H9 (cell line): ENCODE data around the gene IPO13. TPM values are rescaled to one million over a fixed set of nuclear protein-coding genes. Genes with fewer than 3 reads are reported as not detected.

ENCODE experiments used
- DNase-seq: peaks from one replicate; pipeline ENCODE4 v3.0.0-alpha.2; 2017
- H2AFZ ChIP-seq: one replicate; pipeline ENCODE4 v1.6.1; 2013; ENCODE audit warnings: mild to moderate bottlenecking, low read length, control low read depth, moderate library complexity
- H2AK5ac ChIP-seq: 2 replicates; pipeline ENCODE4 v1.6.1; 2013; ENCODE audit warnings: low read length, control low read depth, mixed read lengths; ENCODE audit not compliant: insufficient read length
- H2BK120ac ChIP-seq: one replicate; pipeline ENCODE4 v1.6.1; 2013; ENCODE audit warnings: low read depth, mild to moderate bottlenecking, low read length, control low read depth, inconsistent platforms; ENCODE audit not compliant: poor library complexity, severe bottlenecking
- H2BK12ac ChIP-seq: 2 replicates; pipeline ENCODE4 v1.6.1; 2013; ENCODE audit warnings: low read length, control low read depth, mixed read lengths, low read depth; ENCODE audit not compliant: insufficient read length
- H2BK15ac ChIP-seq: 2 replicates; pipeline ENCODE4 v1.6.1; 2013; ENCODE audit warnings: low read depth, low read length, control low read depth
- H2BK20ac ChIP-seq: one replicate; pipeline ENCODE4 v1.6.1; 2013; ENCODE audit warnings: low read depth, mild to moderate bottlenecking, low read length, control low read depth, inconsistent platforms; ENCODE audit not compliant: poor library complexity, severe bottlenecking
- H2BK5ac ChIP-seq: 2 replicates; pipeline ENCODE4 v1.6.1; 2013; ENCODE audit warnings: low read length, control low read depth, mixed read lengths; ENCODE audit not compliant: insufficient read length
- H3K14ac ChIP-seq: 2 replicates; pipeline ENCODE4 v1.6.1; 2013; ENCODE audit warnings: low read length, control low read depth; ENCODE audit not compliant: insufficient read depth
- H3K18ac ChIP-seq: 2 replicates; pipeline ENCODE4 v1.6.1; 2013; ENCODE audit warnings: low read depth, mild to moderate bottlenecking, mixed read lengths, low read length, control low read depth; ENCODE audit not compliant: insufficient read length
- H3K23ac ChIP-seq: 2 replicates; pipeline ENCODE4 v1.6.1; 2013; ENCODE audit warnings: low read length, control low read depth, mixed read lengths, low read depth; ENCODE audit not compliant: insufficient read length
- H3K23me2 ChIP-seq: 2 replicates; pipeline ENCODE4 v1.6.1; 2013; ENCODE audit warnings: low read depth, mild to moderate bottlenecking, mixed read lengths, low read length, control low read depth; ENCODE audit not compliant: insufficient read length, poor library complexity, severe bottlenecking
- H3K27ac ChIP-seq: 2 replicates; pipeline ENCODE4 v1.5.1; 2013; ENCODE audit warnings: low read length, control low read depth, mixed read lengths, low read depth; ENCODE audit not compliant: insufficient read length
- H3K27me3 ChIP-seq: 2 replicates; pipeline ENCODE4 v1.6.1; 2013; ENCODE audit warnings: low read length, control low read depth, inconsistent platforms; ENCODE audit not compliant: insufficient read depth
- H3K4ac ChIP-seq: 2 replicates; pipeline ENCODE4 v1.6.1; 2013; ENCODE audit warnings: low read depth, mild to moderate bottlenecking, control low read depth, inconsistent platforms, low read length, moderate library complexity
- H3K4me1 ChIP-seq: 2 replicates; pipeline ENCODE4 v1.6.1; 2013; ENCODE audit warnings: low read length, control low read depth, inconsistent platforms; ENCODE audit not compliant: insufficient read depth
- H3K4me2 ChIP-seq: 2 replicates; pipeline ENCODE4 v1.6.1; 2013; ENCODE audit warnings: low read length, control low read depth, mixed read lengths; ENCODE audit not compliant: insufficient read length, insufficient read depth
- H3K56ac ChIP-seq: 2 replicates; pipeline ENCODE4 v1.6.1; 2013; ENCODE audit warnings: low read depth, mild to moderate bottlenecking, mixed read lengths, low read length, control low read depth; ENCODE audit not compliant: insufficient read length
- H3K79me1 ChIP-seq: 2 replicates; pipeline ENCODE4 v1.6.1; 2013; ENCODE audit warnings: low read depth, mild to moderate bottlenecking, moderate library complexity, low read length, control low read depth, inconsistent platforms; ENCODE audit not compliant: insufficient read depth, poor library complexity, severe bottlenecking
- H3K79me2 ChIP-seq: 2 replicates; pipeline ENCODE4 v1.6.1; 2013; ENCODE audit warnings: low read length, control low read depth, inconsistent platforms; ENCODE audit not compliant: insufficient read depth
- H3K9ac ChIP-seq: 2 replicates; pipeline ENCODE4 v1.6.1; 2013; ENCODE audit warnings: low read length, control low read depth, mixed read lengths; ENCODE audit not compliant: insufficient read length; ENCODE audit errors: extremely low read depth
- H3K9me3 ChIP-seq: one replicate; pipeline ENCODE4 v1.6.1; 2013; ENCODE audit warnings: low read depth, low read length, inconsistent platforms; ENCODE audit not compliant: control insufficient read depth
- H3T11ph ChIP-seq: one replicate; pipeline ENCODE4 v1.6.1; 2013; ENCODE audit warnings: mild to moderate bottlenecking, low read length, control low read depth, inconsistent platforms
- H4K20me1 ChIP-seq: one replicate; pipeline ENCODE4 v1.6.1; 2013; ENCODE audit not compliant: control insufficient read depth, insufficient read length, insufficient read depth
- H4K5ac ChIP-seq: 2 replicates; pipeline ENCODE4 v1.6.1; 2013; ENCODE audit warnings: low read depth, mild to moderate bottlenecking, mixed read lengths, low read length, control low read depth; ENCODE audit not compliant: insufficient read length
- H4K8ac ChIP-seq: replicated peaks from 2 replicates; pipeline ENCODE4 v1.6.1; 2013; ENCODE audit warnings: low read length, control low read depth, mixed read lengths, low read depth; ENCODE audit not compliant: insufficient read length
- H4K91ac ChIP-seq: 2 replicates; pipeline ENCODE4 v1.6.1; 2013; ENCODE audit warnings: low read depth, mild to moderate bottlenecking, moderate library complexity, mixed read lengths, low read length, control low read depth; ENCODE audit not compliant: insufficient read length
- H3K27ac Mint-ChIP-seq, 3 experiments: 2 replicates in 2 of 3; 3 replicates in 1 of 3; pipeline ENCODE4 v1.8.0; 2020 to 2021; ENCODE audit warnings: mixed read lengths in 3 of 3, mild to moderate bottlenecking in 1 of 3, moderate library complexity in 1 of 3
- H3K27me3 Mint-ChIP-seq: 2 replicates; pipeline ENCODE4 v1.8.0; 2021; ENCODE audit warnings: low read depth, mild to moderate bottlenecking, moderate library complexity, mixed read lengths
- H3K36me3 Mint-ChIP-seq, 3 experiments: 2 replicates in 2 of 3; 3 replicates in 1 of 3; pipeline ENCODE4 v1.8.0; 2020 to 2021; ENCODE audit warnings: low read depth in 3 of 3, mixed read lengths in 3 of 3; ENCODE audit not compliant: insufficient read depth in 1 of 3
- H3K4me1 Mint-ChIP-seq, 2 experiments: 2 replicates each; pipeline ENCODE4 v1.8.0; 2020; ENCODE audit warnings: mixed read lengths in 2 of 2
- H3K4me3 Mint-ChIP-seq, 2 experiments: 2 replicates in 1 of 2; 3 replicates in 1 of 2; pipeline ENCODE4 v1.8.0; 2020 to 2021; ENCODE audit warnings: mild to moderate bottlenecking in 2 of 2, mixed read lengths in 2 of 2, moderate library complexity in 1 of 2
- H3K9me3 Mint-ChIP-seq, 2 experiments: 2 replicates in 1 of 2; 3 replicates in 1 of 2; pipeline ENCODE4 v1.8.0; 2020; ENCODE audit warnings: mild to moderate bottlenecking in 2 of 2, mixed read lengths in 2 of 2, moderate library complexity in 1 of 2
- WGBS: extraction: QIAGEN DNeasy Blood & Tissue Kit; methylation state at CpG from one replicate; pipeline ENCODE4 v1.1.7; 2013; ENCODE audit warnings: missing lambda C conversion rate, low lambda C conversion rate, mixed read lengths; ENCODE audit not compliant: insufficient read length; ENCODE audit errors: extremely low coverage; 5-methylcytosine and 5-hydroxymethylcytosine counted together
- total RNA-seq: library from RNA; stranded (reverse); gene quantifications from 2 replicates; pipeline ENCODE4 v1.2.1, GENCODE V29; 2021
- TF ChIP-seq, protein P1 (sequence below): fragments of 200-600 bp; sonication (generic); conservative IDR thresholded peaks from 3 replicates; pipeline ENCODE4 v1.8.0; 2021; ENCODE audit warnings: antibody characterized with exemption, mild to moderate bottlenecking

The IPO13 gene
- total RNA-seq, 1 experiment from 2014 or later: 24.5 TPM

DNA sequence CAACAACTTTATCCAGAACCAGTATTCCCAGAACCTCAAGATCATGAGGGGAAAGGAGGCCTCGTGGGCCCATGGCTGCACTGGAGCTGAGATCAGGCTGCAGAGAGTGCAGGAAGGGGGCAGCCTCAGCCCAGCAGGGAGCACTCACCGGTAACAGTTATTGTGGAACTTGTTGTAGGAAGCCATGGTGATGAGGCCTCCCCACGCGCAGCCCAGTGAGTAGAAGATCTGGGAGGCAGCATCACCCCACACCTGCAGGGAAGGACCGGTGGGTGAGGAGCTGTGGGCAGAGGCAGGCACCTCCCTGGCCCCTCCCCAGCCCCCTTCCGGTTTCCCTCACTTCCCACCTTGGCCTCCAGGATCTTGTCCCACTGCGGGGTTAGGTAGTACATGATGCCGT lies 55.4 kb downstream of the IPO13 start:
- Histone ChIP-seq H2AK5ac (no peak overlapping the region), H2BK20ac (no peak overlapping the region), H2BK120ac (no peak overlapping the region), H3K4ac (no peak overlapping the region), H3K9me3 (no peaks in the 10 kb centered on the region), H4K20me1 (no peaks in the 10 kb centered on the region), H2BK5ac (no peak overlapping the region), H4K8ac (no peak overlapping the region), H3K27me3 (no peaks in the 10 kb centered on the region), H3T11ph (no peak overlapping the region), H3K79me1 (no peaks in the 10 kb centered on the region), H3K27ac (no peak overlapping the region), H3K23me2 (no peaks in the 10 kb centered on the region), H3K79me2 (no peaks in the 10 kb centered on the region), H2BK12ac (no peak overlapping the region), H3K18ac (no peak overlapping the region), H3K14ac (no peak overlapping the region), H4K5ac (no peak overlapping the region), H3K4me1 (no peaks in the 10 kb centered on the region), H3K9ac (no peak overlapping the region), H3K4me2 (no peak overlapping the region), H4K91ac (no peak overlapping the region), H3K56ac (no peak overlapping the region), H2BK15ac (no peak overlapping the region), H3K23ac (no peak overlapping the region), H2AFZ (no peak overlapping the region)
- Mint-ChIP-seq H3K4me3 (no peak overlapping the region; a peak in 1 of 5 replicates), H3K4me1 (peaks cover 4 to 5% of the 10 kb centered on the region in 2 experiments; a peak in 2 of 4 replicates), H3K36me3 (peaks cover 8 to 57% (median 36%) of the 10 kb centered on the region in 3 experiments), H3K27ac (no peak overlapping the region), H3K9me3 (no peaks in the 10 kb centered on the region), H3K27me3 (no peaks in the 10 kb centered on the region; the same call in 1 of the 2 replicates)
- TF ChIP-seq, protein P1, sequence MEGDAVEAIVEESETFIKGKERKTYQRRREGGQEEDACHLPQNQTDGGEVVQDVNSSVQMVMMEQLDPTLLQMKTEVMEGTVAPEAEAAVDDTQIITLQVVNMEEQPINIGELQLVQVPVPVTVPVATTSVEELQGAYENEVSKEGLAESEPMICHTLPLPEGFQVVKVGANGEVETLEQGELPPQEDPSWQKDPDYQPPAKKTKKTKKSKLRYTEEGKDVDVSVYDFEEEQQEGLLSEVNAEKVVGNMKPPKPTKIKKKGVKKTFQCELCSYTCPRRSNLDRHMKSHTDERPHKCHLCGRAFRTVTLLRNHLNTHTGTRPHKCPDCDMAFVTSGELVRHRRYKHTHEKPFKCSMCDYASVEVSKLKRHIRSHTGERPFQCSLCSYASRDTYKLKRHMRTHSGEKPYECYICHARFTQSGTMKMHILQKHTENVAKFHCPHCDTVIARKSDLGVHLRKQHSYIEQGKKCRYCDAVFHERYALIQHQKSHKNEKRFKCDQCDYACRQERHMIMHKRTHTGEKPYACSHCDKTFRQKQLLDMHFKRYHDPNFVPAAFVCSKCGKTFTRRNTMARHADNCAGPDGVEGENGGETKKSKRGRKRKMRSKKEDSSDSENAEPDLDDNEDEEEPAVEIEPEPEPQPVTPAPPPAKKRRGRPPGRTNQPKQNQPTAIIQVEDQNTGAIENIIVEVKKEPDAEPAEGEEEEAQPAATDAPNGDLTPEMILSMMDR: no peak
- no CpG with 5 or more reads among the region's 8 CpGs for WGBS
- no peak for DNase-seq
